Measurements from ENCODE around the gene MVK. TPM values are rescaled to one million over a fixed set of nuclear protein-coding genes. Genes with fewer than 3 reads are reported as not detected.

Gene MVK
- total and polyA plus RNA-seq, 2 of the 4 experiments (the other 2 are of a cell fraction) = 6.6 to 11.5 TPM

GRCh38 chr12:109621901-109622364 is 48.3 kb downstream of the MVK start:
- intact Hi-C loops (cut with micrococcal nuclease) = no loop called here
- CTCF ChIA-PET = interaction anchor here (0.7 kb wide), 1 partner anchor 223 kb away, joined by 4 read pairs; no protein-coding TSS in a partner anchor
- Histone ChIP-seq H2AFZ (replicated peaks; ENCODE audit: low read length, poor library complexity) (no peak overlapping the region), H3K36me3 (ENCODE audit: control insufficient read depth, insufficient read depth, low read length) (no peaks in the 10 kb centered on the region), H4K5ac (ENCODE audit: low read depth, low read length) (no peak overlapping the region), H3K27me3 (ENCODE audit: control insufficient read depth, insufficient read depth, low read length) (peaks cover 28% of the 10 kb centered on the region), H3K4me1 (ENCODE audit: control insufficient read depth, insufficient read depth, low read length) (no peaks in the 10 kb centered on the region), H2BK20ac (ENCODE audit: low read depth, low read length) (no peak overlapping the region), H4K8ac (ENCODE audit: low read depth in 2 of 2, low read length in 2 of 2) (no peak overlapping the region), H3K27ac (ENCODE audit: insufficient read depth, low read length) (no peak overlapping the region), H3K79me1 (ENCODE audit: low read depth in 1 of 2, low read length in 2 of 2) (no peaks in the 10 kb centered on the region), H3K18ac (ENCODE audit: low read depth, low read length) (no peak overlapping the region), H3K4me3 (ENCODE audit: insufficient read depth, low read depth, low read length) (no peak overlapping the region), H2BK5ac (ENCODE audit: low read depth, low read length, poor library complexity, severe bottlenecking) (no peak overlapping the region), H3K4me2 (ENCODE audit: low read depth, low read length) (no peak overlapping the region), H3K9me3 (ENCODE audit: control insufficient read depth, insufficient read depth, low read length) (no peaks in the 10 kb centered on the region), H2AK9ac (replicated peaks; ENCODE audit: low read depth, low read length, poor library complexity) (no peak overlapping the region), H4K91ac (ENCODE audit: insufficient read depth, low read depth, low read length) (no peak overlapping the region), H3K9ac (ENCODE audit: low read depth, low read length) (no peak overlapping the region), H2AK5ac (ENCODE audit: low read depth, low read length) (no peak overlapping the region), H4K20me1 (ENCODE audit: insufficient read depth, low read length) (no peaks in the 10 kb centered on the region), H3K14ac (replicated peaks; ENCODE audit: low read depth, low read length) (no peak overlapping the region), H2BK120ac (ENCODE audit: low read depth, low read length) (no peak overlapping the region), H3K56ac (ENCODE audit: extremely low read depth, insufficient read depth, low read length) (no peak overlapping the region), H2BK15ac (ENCODE audit: low read depth, low read length) (no peak overlapping the region), H3K4ac (ENCODE audit: low read depth, low read length) (no peak overlapping the region), H3K9me1 (ENCODE audit: insufficient read depth, low read length) (no peaks in the 10 kb centered on the region; the same call in 1 of the 2 replicates), H3K23ac (ENCODE audit: low read depth, low read length) (no peak overlapping the region)
- no peak for TF ChIP-seq NFE2L2 (IDR thresholded peaks at IDR 0.05; ENCODE audit: low read depth, low read length)
- no peak for TF ChIP-seq MAFK (IDR thresholded peaks at IDR 0.05; ENCODE audit: low read depth, low read length)
- no peak for TF ChIP-seq FOS (IDR thresholded peaks at IDR 0.05; ENCODE audit: low read depth, low read length)
- TF ChIP-seq RAD21 (IDR thresholded peaks at IDR 0.05; ENCODE audit: low read length) = no peak
- no peak for TF ChIP-seq MAZ (IDR thresholded peaks at IDR 0.05; ENCODE audit: borderline replicate concordance, low read depth, low read length)
- no peak for TF ChIP-seq RCOR1 (IDR thresholded peaks at IDR 0.05; ENCODE audit: insufficient replicate concordance, low read length)
- no peak for TF ChIP-seq BHLHE40 (IDR thresholded peaks at IDR 0.05; ENCODE audit: low read depth, low read length)
- no peak for TF ChIP-seq CEBPB (IDR thresholded peaks at IDR 0.05; ENCODE audit: low read depth, low read length)
- no peak for TF ChIP-seq RFX5 (IDR thresholded peaks at IDR 0.05; ENCODE audit: low read depth, low read length)
- TF ChIP-seq USF2 (IDR thresholded peaks at IDR 0.05; ENCODE audit: low read depth, low read length) = no peak
- no peak for TF ChIP-seq MXI1 (IDR thresholded peaks at IDR 0.05; ENCODE audit: borderline replicate concordance, low read depth, low read length)
- TF ChIP-seq CHD1 (IDR thresholded peaks at IDR 0.05; ENCODE audit: low read depth, low read length) = no peak
- no peak for TF ChIP-seq SMC3 (IDR thresholded peaks at IDR 0.05; ENCODE audit: low read depth, low read length)
- no peak for TF ChIP-seq POLR2A (IDR thresholded peaks at IDR 0.05; ENCODE audit: low read depth, low read length)
- TF ChIP-seq, protein P1, sequence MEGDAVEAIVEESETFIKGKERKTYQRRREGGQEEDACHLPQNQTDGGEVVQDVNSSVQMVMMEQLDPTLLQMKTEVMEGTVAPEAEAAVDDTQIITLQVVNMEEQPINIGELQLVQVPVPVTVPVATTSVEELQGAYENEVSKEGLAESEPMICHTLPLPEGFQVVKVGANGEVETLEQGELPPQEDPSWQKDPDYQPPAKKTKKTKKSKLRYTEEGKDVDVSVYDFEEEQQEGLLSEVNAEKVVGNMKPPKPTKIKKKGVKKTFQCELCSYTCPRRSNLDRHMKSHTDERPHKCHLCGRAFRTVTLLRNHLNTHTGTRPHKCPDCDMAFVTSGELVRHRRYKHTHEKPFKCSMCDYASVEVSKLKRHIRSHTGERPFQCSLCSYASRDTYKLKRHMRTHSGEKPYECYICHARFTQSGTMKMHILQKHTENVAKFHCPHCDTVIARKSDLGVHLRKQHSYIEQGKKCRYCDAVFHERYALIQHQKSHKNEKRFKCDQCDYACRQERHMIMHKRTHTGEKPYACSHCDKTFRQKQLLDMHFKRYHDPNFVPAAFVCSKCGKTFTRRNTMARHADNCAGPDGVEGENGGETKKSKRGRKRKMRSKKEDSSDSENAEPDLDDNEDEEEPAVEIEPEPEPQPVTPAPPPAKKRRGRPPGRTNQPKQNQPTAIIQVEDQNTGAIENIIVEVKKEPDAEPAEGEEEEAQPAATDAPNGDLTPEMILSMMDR (conservative IDR thresholded peaks at IDR 0.05; ENCODE audit: low read depth, low read length) = no peak
- in situ Hi-C loops (cut with MboI; ENCODE audit: low sequenced_read_pairs) = no loop called here
- POLR2A ChIA-PET (ENCODE audit: unreplicated experiment) = no interaction called here
- dilution Hi-C loops (cut with HindIII; ENCODE audit: low sequenced_read_pairs, unreplicated experiment) = no loop called here
- BruUV-seq (replicated peaks) = no TSS peak
- ATAC-seq (ENCODE audit: low read depth) (no peak), DNase-seq (no peak)
- WGBS, 2 experiments (ENCODE audit: extremely low coverage in 2 of 2, insufficient read length in 1 of 2) = 17% methylated on average over 4 of the region's 22 CpGs; no CpG with 5 or more reads in 1 of the 2 experiments
